ENCODE results near the gene PCSK5. TPM values are rescaled to one million over a fixed set of nuclear protein-coding genes. Genes with fewer than 3 reads are reported as not detected.

PCSK5 gene
- polyA plus RNA-seq, 3 donors from 2014 or later, result 5.7 to 17.2 (median 7.3) TPM

GRCh38 chr9:75965231-75965630 is 74.8 kb downstream of the PCSK5 start:
- peaks cover 9 to 22% of the 10 kb centered on the region in 2 donors for H3K4me1 Mint-ChIP-seq
- no peak overlapping the region for H3K27ac Mint-ChIP-seq

GRCh38 chr9:75967556-75967955 is 77.1 kb downstream of the PCSK5 start:
- H3K36me3 Mint-ChIP-seq, result no peaks in the 10 kb centered on the region
- no peak overlapping the region for H3K27ac Mint-ChIP-seq
- no peak for DNase-seq
- H3K4me1 Mint-ChIP-seq, result peaks cover 9 to 13% of the 10 kb centered on the region in 2 donors
- H3K9me3 Mint-ChIP-seq, result peaks cover 0 to 5% (median 0%) of the 10 kb centered on the region in 6 donors
- H3K4me3 Mint-ChIP-seq, result no peak overlapping the region
- H3K27me3 Mint-ChIP-seq (ENCODE audit: low read depth in 3 of 3), result no peaks in the 10 kb centered on the region

More at GRCh38 chr9:75965231-75965630, 74.8 kb downstream of the PCSK5 start:
- Mint-ChIP-seq H3K27me3 (ENCODE audit: low read depth in 3 of 3) (no peaks in the 10 kb centered on the region), H3K9me3 (no peaks in the 10 kb centered on the region), H3K4me3 (no peak overlapping the region), H3K36me3 (no peaks in the 10 kb centered on the region)
- DNase-seq, result no peak

GRCh38 chr9:75974016-75974766 is 83.7 kb downstream of the PCSK5 start:
- H3K4me3 Mint-ChIP-seq, result no peak overlapping the region
- H3K27me3 Mint-ChIP-seq (ENCODE audit: low read depth in 3 of 3), result no peaks in the 10 kb centered on the region
- peaks cover 0 to 5% (median 0%) of the 10 kb centered on the region in 6 donors for H3K9me3 Mint-ChIP-seq
- no peak overlapping the region for H3K27ac Mint-ChIP-seq
- no peaks in the 10 kb centered on the region for H3K4me1 Mint-ChIP-seq
- DNase-seq, result no peak
- no peaks in the 10 kb centered on the region for H3K36me3 Mint-ChIP-seq

GRCh38 chr9:75975071-75975470 is 84.6 kb downstream of the PCSK5 start:
- Mint-ChIP-seq H3K4me1 (no peaks in the 10 kb centered on the region), H3K36me3 (no peaks in the 10 kb centered on the region), H3K4me3 (no peak overlapping the region), H3K27me3 (ENCODE audit: low read depth in 3 of 3) (no peaks in the 10 kb centered on the region), H3K27ac (no peak overlapping the region), H3K9me3 (peaks cover 0 to 5% (median 0%) of the 10 kb centered on the region in 6 donors)
- no peak for DNase-seq

GRCh38 chr9:75976549-75976948 is 86.1 kb downstream of the PCSK5 start:
- no peak overlapping the region for H3K4me3 Mint-ChIP-seq
- no peaks in the 10 kb centered on the region for H3K4me1 Mint-ChIP-seq
- H3K36me3 Mint-ChIP-seq, result no peaks in the 10 kb centered on the region
- DNase-seq, result no peak
- H3K9me3 Mint-ChIP-seq, result peaks cover 0 to 5% (median 0%) of the 10 kb centered on the region in 6 donors
- no peaks in the 10 kb centered on the region for H3K27me3 Mint-ChIP-seq (ENCODE audit: low read depth in 3 of 3)
- no peak overlapping the region for H3K27ac Mint-ChIP-seq

- Mint-ChIP-seq H3K9me3 (no peaks in the 10 kb centered on the region), H3K4me1 (no peaks in the 10 kb centered on the region), H3K27ac (no peak overlapping the region), H3K36me3 (no peaks in the 10 kb centered on the region), H3K27me3 (ENCODE audit: low read depth in 3 of 3) (no peaks in the 10 kb centered on the region), H3K4me3 (no peak overlapping the region)
- no peak for DNase-seq
Measured at GRCh38 chr9:75979362-75979761, 88.9 kb downstream of the PCSK5 start.

GRCh38 chr9:75983319-75984045 is 93.0 kb downstream of the PCSK5 start:
- Mint-ChIP-seq H3K27ac (no peak overlapping the region), H3K4me1 (no peaks in the 10 kb centered on the region), H3K27me3 (ENCODE audit: low read depth in 3 of 3) (no peaks in the 10 kb centered on the region), H3K4me3 (no peak overlapping the region), H3K9me3 (no peaks in the 10 kb centered on the region), H3K36me3 (peaks cover 4 to 6% (median 5%) of the 10 kb centered on the region in 3 donors)
- DNase-seq, result no peak

GRCh38 chr9:75985515-75985914 is 95.0 kb downstream of the PCSK5 start:
- no peaks in the 10 kb centered on the region for H3K9me3 Mint-ChIP-seq
- H3K36me3 Mint-ChIP-seq, result peaks cover 4 to 6% (median 5%) of the 10 kb centered on the region in 3 donors
- H3K4me3 Mint-ChIP-seq, result no peak overlapping the region
- no peaks in the 10 kb centered on the region for H3K27me3 Mint-ChIP-seq (ENCODE audit: low read depth in 3 of 3)
- no peak overlapping the region for H3K27ac Mint-ChIP-seq
- H3K4me1 Mint-ChIP-seq, result no peaks in the 10 kb centered on the region
- DNase-seq, result no peak

GRCh38 chr9:75988663-75989062 is 98.2 kb downstream of the PCSK5 start:
- H3K4me1 Mint-ChIP-seq, result no peaks in the 10 kb centered on the region
- peaks cover 0 to 2% (median 0%) of the 10 kb centered on the region in 6 donors for H3K9me3 Mint-ChIP-seq
- no peaks in the 10 kb centered on the region for H3K27me3 Mint-ChIP-seq (ENCODE audit: low read depth in 3 of 3)
- H3K27ac Mint-ChIP-seq, result no peak overlapping the region
- peaks cover 4 to 6% (median 5%) of the 10 kb centered on the region in 3 donors for H3K36me3 Mint-ChIP-seq
- no peak overlapping the region for H3K4me3 Mint-ChIP-seq
- no peak for DNase-seq

GRCh38 chr9:75990156-75990555 is 99.7 kb downstream of the PCSK5 start:
- Mint-ChIP-seq H3K4me3 (no peak overlapping the region), H3K36me3 (peaks cover 6 to 14% (median 9%) of the 10 kb centered on the region in 3 donors), H3K4me1 (peaks cover 7 to 11% of the 10 kb centered on the region in 2 donors), H3K27ac (no peak overlapping the region), H3K27me3 (ENCODE audit: low read depth in 3 of 3) (peaks cover 0 to 2% (median 2%) of the 10 kb centered on the region in 3 donors), H3K9me3 (peaks cover 0 to 3% (median 0%) of the 10 kb centered on the region in 6 donors)
- no peak for DNase-seq

- no peak for DNase-seq
- H3K4me3 Mint-ChIP-seq, result no peak overlapping the region
- H3K27me3 Mint-ChIP-seq (ENCODE audit: low read depth in 3 of 3), result peaks cover 0 to 2% (median 2%) of the 10 kb centered on the region in 3 donors
- H3K27ac Mint-ChIP-seq, result no peak overlapping the region
- peaks cover 7 to 13% of the 10 kb centered on the region in 2 donors for H3K4me1 Mint-ChIP-seq
- peaks cover 0 to 3% (median 0%) of the 10 kb centered on the region in 6 donors for H3K9me3 Mint-ChIP-seq
- H3K36me3 Mint-ChIP-seq, result peaks cover 6 to 14% (median 9%) of the 10 kb centered on the region in 3 donors
Measured at GRCh38 chr9:75990576-75991304, 100.3 kb downstream of the PCSK5 start.

- H3K27me3 Mint-ChIP-seq (ENCODE audit: low read depth in 3 of 3), result peaks cover 0 to 2% (median 2%) of the 10 kb centered on the region in 3 donors
- no peak for DNase-seq
- H3K36me3 Mint-ChIP-seq, result peaks cover 0 to 9% (median 5%) of the 10 kb centered on the region in 3 donors
Measured at GRCh38 chr9:75992482-75993206, 102.2 kb downstream of the PCSK5 start.

GRCh38 chr9:75993434-75993833 is 103.0 kb downstream of the PCSK5 start:
- no peak overlapping the region for H3K27ac Mint-ChIP-seq
- peaks cover 0 to 3% (median 0%) of the 10 kb centered on the region in 6 donors for H3K9me3 Mint-ChIP-seq
- H3K27me3 Mint-ChIP-seq (ENCODE audit: low read depth in 3 of 3), result peaks cover 0 to 4% (median 2%) of the 10 kb centered on the region in 3 donors
- no peak overlapping the region for H3K4me3 Mint-ChIP-seq
- peaks cover 7 to 13% of the 10 kb centered on the region in 2 donors for H3K4me1 Mint-ChIP-seq
- no peak for DNase-seq
- peaks cover 0 to 9% (median 5%) of the 10 kb centered on the region in 3 donors for H3K36me3 Mint-ChIP-seq

More at GRCh38 chr9:75992482-75993206, 102.2 kb downstream of the PCSK5 start:
- H3K4me3 Mint-ChIP-seq, result no peak overlapping the region
- peaks cover 0 to 3% (median 0%) of the 10 kb centered on the region in 6 donors for H3K9me3 Mint-ChIP-seq
- no peak overlapping the region for H3K27ac Mint-ChIP-seq
- H3K4me1 Mint-ChIP-seq, result peaks cover 7 to 13% of the 10 kb centered on the region in 2 donors

All from immature natural killer cell (primary cell).